Liver (tissue), 9 donors: ENCODE results near the gene SLC38A10. TPM values are rescaled to one million over a fixed set of nuclear protein-coding genes. Genes with fewer than 3 reads are reported as not detected.

ENCODE experiments used
- DNase-seq: peaks from one replicate; pipeline ENCODE4 v3.0.0-alpha.2; 2017; ENCODE audit warnings: low spot score
- H3K27ac ChIP-seq, 2 donors: one replicate each; pipeline ENCODE4 v1.7.0; 2013; ENCODE audit warnings: inconsistent platforms in 2 of 2, low read length in 2 of 2, control low read depth in 1 of 2, low read depth in 1 of 2, mild to moderate bottlenecking in 1 of 2
- H3K27me3 ChIP-seq, 4 donors: one replicate each; pipeline versions ENCODE4 v1.6.1 to v1.7.0; 2013; ENCODE audit warnings: low read length in 3 of 4, inconsistent platforms in 1 of 4, mild to moderate bottlenecking in 1 of 4, moderate library complexity in 1 of 4; ENCODE audit not compliant: control insufficient read depth in 4 of 4, insufficient read depth in 4 of 4
- H3K36me3 ChIP-seq, 4 donors: one replicate each; pipeline versions ENCODE4 v1.6.1 to v1.7.0; 2013; ENCODE audit warnings: low read length in 3 of 4, mild to moderate bottlenecking in 3 of 4, low read depth in 1 of 4, moderate library complexity in 1 of 4; ENCODE audit not compliant: control insufficient read depth in 4 of 4, insufficient read depth in 3 of 4
- H3K4me1 ChIP-seq, 4 donors: one replicate each; pipeline versions ENCODE4 v1.6.1 to v1.7.0; 2013; ENCODE audit warnings: low read length in 3 of 4, mild to moderate bottlenecking in 3 of 4, moderate library complexity in 1 of 4; ENCODE audit not compliant: control insufficient read depth in 4 of 4, insufficient read depth in 4 of 4
- H3K4me3 ChIP-seq, 3 donors: one replicate each; pipeline versions ENCODE4 v1.6.1 to v1.7.0; 2013; ENCODE audit warnings: low read length in 3 of 3, control low read depth in 1 of 3, low read depth in 1 of 3, mild to moderate bottlenecking in 1 of 3
- H3K9ac ChIP-seq, 2 donors: one replicate each; pipeline ENCODE4 v1.7.0; 2013; ENCODE audit warnings: low read length in 2 of 2, mild to moderate bottlenecking in 2 of 2, moderate library complexity in 2 of 2, control low read depth in 1 of 2, low read depth in 1 of 2
- H3K9me3 ChIP-seq, 4 donors: one replicate each; pipeline versions ENCODE4 v1.6.1 to v1.7.0; 2013; ENCODE audit warnings: low read length in 3 of 4; ENCODE audit not compliant: control insufficient read depth in 4 of 4
- ATF3 ChIP-seq: IDR thresholded peaks from 2 replicates; pipeline ENCODE4 v1.6.1; 2016; ENCODE audit warnings: antibody characterized with exemption
- CTCF ChIP-seq: fragments of 150-350 bp; IDR thresholded peaks from 2 replicates; pipeline ENCODE4 v1.5.1; 2017; ENCODE audit warnings: improper control_type of control experiment, low read depth, low read length; ENCODE audit not compliant: missing input control
- FOXA1 ChIP-seq: IDR thresholded peaks from 2 replicates; pipeline ENCODE4 v1.6.1; 2016; ENCODE audit warnings: antibody characterized with exemption
- FOXA2 ChIP-seq: IDR thresholded peaks from 2 replicates; pipeline ENCODE4 v1.6.1; 2016; ENCODE audit warnings: antibody characterized with exemption
- GABPA ChIP-seq, 2 donors: IDR thresholded peaks in 1 of 2; conservative IDR thresholded peaks in 1 of 2; 2 replicates each; pipeline ENCODE4 v1.6.1; 2016; ENCODE audit warnings: antibody characterized with exemption in 2 of 2, mild to moderate bottlenecking in 1 of 2, moderate library complexity in 1 of 2
- HNF4A ChIP-seq, 2 donors: conservative IDR thresholded peaks; 2 replicates each; pipeline ENCODE4 v1.6.1; 2016; ENCODE audit warnings: antibody characterized with exemption in 2 of 2, mild to moderate bottlenecking in 2 of 2
- HNF4G ChIP-seq: IDR thresholded peaks from 2 replicates; pipeline ENCODE4 v1.6.1; 2016; ENCODE audit warnings: antibody characterized with exemption
- JUND ChIP-seq, 2 donors: IDR thresholded peaks; 2 replicates each; pipeline ENCODE4 v1.6.1; 2016; ENCODE audit warnings: antibody characterized with exemption in 2 of 2
- MAX ChIP-seq: IDR thresholded peaks from 2 replicates; pipeline ENCODE4 v1.6.1; 2016; ENCODE audit warnings: antibody characterized with exemption
- NR2F2 ChIP-seq: IDR thresholded peaks from 2 replicates; pipeline ENCODE4 v1.6.1; 2016; ENCODE audit warnings: antibody characterized with exemption
- REST ChIP-seq: IDR thresholded peaks from 2 replicates; pipeline ENCODE4 v1.6.1; 2016; ENCODE audit warnings: antibody characterized with exemption, mild to moderate bottlenecking
- RXRA ChIP-seq, 2 donors: IDR thresholded peaks; 2 replicates each; pipeline ENCODE4 v1.6.1; 2017 to 2018; ENCODE audit warnings: antibody characterized with exemption in 2 of 2, mild to moderate bottlenecking in 1 of 2
- SP1 ChIP-seq: IDR thresholded peaks from 2 replicates; pipeline ENCODE4 v1.6.1; 2018; ENCODE audit warnings: antibody characterized with exemption, mild to moderate bottlenecking
- TAF1 ChIP-seq: conservative IDR thresholded peaks from 2 replicates; pipeline ENCODE4 v1.6.1; 2016; ENCODE audit warnings: antibody characterized with exemption, mild to moderate bottlenecking
- YY1 ChIP-seq: IDR thresholded peaks from 2 replicates; pipeline ENCODE4 v1.6.1; 2016; ENCODE audit warnings: antibody characterized with exemption, mild to moderate bottlenecking
- WGBS: extraction: QIAGEN DNeasy Blood & Tissue Kit; methylation state at CpG from one replicate; pipeline ENCODE4 v1.1.7; 2013; 5-methylcytosine and 5-hydroxymethylcytosine counted together
- polyA plus RNA-seq, 2 donors: library from polyadenylated mRNA; stranded (reverse) in 1 of 2; unstranded in 1 of 2; fragments of 200-250 nt in 1 of 2; fragments of >200 nt in 1 of 2; fragmentation: Nextera tagmentation in 1 of 2; extraction: Ambion mirVana in 1 of 2; gene quantifications; one replicate each; pipeline versions ENCODE4 v1.2.1 to v1.2.3, GENCODE V29; 2013 to 2015
- total RNA-seq, 2 donors: library from RNA; depleted of rRNA; stranded (reverse); fragments of >200 nt; gene quantifications; one replicate each; pipeline ENCODE4 v1.2.3, GENCODE V29; 2014
- TF ChIP-seq, protein P1 (sequence below): IDR thresholded peaks from 2 replicates; pipeline ENCODE4 v1.6.1; 2016; ENCODE audit warnings: antibody characterized with exemption
- donor health status: healthy.
- donor health status: healthy.
- donor health status: healthy.
- donor health status: healthy.
- donor health status: healthy.

The SLC38A10 gene
- total and polyA plus RNA-seq, 4 donors = 29.3 to 117 (median 54.7) TPM

- H3K4me3 ChIP-seq = no peak overlapping the region
- no peaks in the 10 kb centered on the region for H3K9me3 ChIP-seq
- peaks cover 38 to 78% (median 54%) of the 10 kb centered on the region in 4 donors for H3K36me3 ChIP-seq
- H3K27ac ChIP-seq = no peak overlapping the region
- 97% methylated on average over 12 of the region's 12 CpGs for WGBS
- H3K27me3 ChIP-seq = no peaks in the 10 kb centered on the region
- no peaks in the 10 kb centered on the region for H3K4me1 ChIP-seq
- TF ChIP-seq TAF1 (no peak), JUND (IDR thresholded peaks at IDR 0.05) (no peak), REST (no peak), HNF4A (conservative IDR thresholded peaks at IDR 0.05) (no peak), HNF4G (no peak)
- TF ChIP-seq, protein P1, sequence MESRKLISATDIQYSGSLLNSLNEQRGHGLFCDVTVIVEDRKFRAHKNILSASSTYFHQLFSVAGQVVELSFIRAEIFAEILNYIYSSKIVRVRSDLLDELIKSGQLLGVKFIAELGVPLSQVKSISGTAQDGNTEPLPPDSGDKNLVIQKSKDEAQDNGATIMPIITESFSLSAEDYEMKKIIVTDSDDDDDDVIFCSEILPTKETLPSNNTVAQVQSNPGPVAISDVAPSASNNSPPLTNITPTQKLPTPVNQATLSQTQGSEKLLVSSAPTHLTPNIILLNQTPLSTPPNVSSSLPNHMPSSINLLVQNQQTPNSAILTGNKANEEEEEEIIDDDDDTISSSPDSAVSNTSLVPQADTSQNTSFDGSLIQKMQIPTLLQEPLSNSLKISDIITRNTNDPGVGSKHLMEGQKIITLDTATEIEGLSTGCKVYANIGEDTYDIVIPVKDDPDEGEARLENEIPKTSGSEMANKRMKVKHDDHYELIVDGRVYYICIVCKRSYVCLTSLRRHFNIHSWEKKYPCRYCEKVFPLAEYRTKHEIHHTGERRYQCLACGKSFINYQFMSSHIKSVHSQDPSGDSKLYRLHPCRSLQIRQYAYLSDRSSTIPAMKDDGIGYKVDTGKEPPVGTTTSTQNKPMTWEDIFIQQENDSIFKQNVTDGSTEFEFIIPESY = no peak
- no peak overlapping the region for H3K9ac ChIP-seq
- DNase-seq = no peak
These were observed 23.9 kb downstream of the SLC38A10 start for GRCh38 chr17:81271226-81271625.

DNA sequence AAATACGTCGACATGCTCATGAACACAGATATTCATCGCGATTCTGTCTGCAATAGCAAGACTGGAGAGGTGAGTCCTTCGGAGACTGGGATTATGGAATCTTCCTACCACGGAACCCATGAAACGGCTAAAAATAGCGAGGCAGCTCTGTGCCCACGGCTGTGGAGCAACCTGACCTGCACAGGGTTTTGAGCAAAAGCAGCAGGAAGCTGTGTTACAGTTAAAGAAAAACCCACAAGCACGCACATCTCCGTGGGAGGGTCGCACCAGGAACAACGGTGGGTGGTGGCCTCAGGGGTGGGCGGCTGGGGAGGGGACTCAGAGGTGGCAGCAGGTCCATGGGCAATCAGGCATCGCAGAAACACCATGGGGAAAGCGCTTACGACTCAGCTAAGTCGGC lies 24.8 kb downstream of the SLC38A10 start:
- no peak for TF ChIP-seq ATF3
- TF ChIP-seq FOXA2 = no peak
- TF ChIP-seq MAX = no peak
- no peak for TF ChIP-seq RXRA (IDR thresholded peaks at IDR 0.05)
- Histone ChIP-seq H3K9ac (no peak overlapping the region), H3K27me3 (no peaks in the 10 kb centered on the region), H3K9me3 (no peaks in the 10 kb centered on the region), H3K4me1 (no peaks in the 10 kb centered on the region), H3K36me3 (peaks cover 40 to 79% (median 52%) of the 10 kb centered on the region in 4 donors), H3K27ac (no peak overlapping the region), H3K4me3 (no peak overlapping the region)
- 94% methylated on average over 18 of the region's 18 CpGs for WGBS
- no peak for DNase-seq

- 94% methylated on average over 6 of the region's 6 CpGs for WGBS
- TF ChIP-seq YY1 (no peak), FOXA2 (no peak), FOXA1 (no peak), GABPA (IDR thresholded peaks at IDR 0.05 in 1 of 2, conservative IDR thresholded peaks at IDR 0.05 in 1 of 2) (no peak), HNF4A (conservative IDR thresholded peaks at IDR 0.05) (no peak), SP1 (no peak), TAF1 (no peak), HNF4G (no peak), ATF3 (no peak), JUND (IDR thresholded peaks at IDR 0.05) (no peak), CTCF (no peak), NR2F2 (no peak), MAX (no peak), RXRA (IDR thresholded peaks at IDR 0.05) (no peak)
These were observed 27.6 kb downstream of the SLC38A10 start for GRCh38 chr17:81267390-81268067.

More at GRCh38 chr17:81267390-81268067, 27.6 kb downstream of the SLC38A10 start:
- DNase-seq = no peak
- no peak overlapping the region for H3K27ac ChIP-seq
- H3K36me3 ChIP-seq = peaks cover 38 to 72% (median 42%) of the 10 kb centered on the region in 4 donors
- H3K4me3 ChIP-seq = no peak overlapping the region
- H3K9ac ChIP-seq = no peak overlapping the region
- no peaks in the 10 kb centered on the region for H3K4me1 ChIP-seq
- no peaks in the 10 kb centered on the region for H3K9me3 ChIP-seq
- no peaks in the 10 kb centered on the region for H3K27me3 ChIP-seq
